ENCODE measurements around the gene ENTPD6. TPM values are rescaled to one million over a fixed set of nuclear protein-coding genes. Genes with fewer than 3 reads are reported as not detected.
A peak's percentile ranks its signal among the peaks of the same experiment; 100 is the strongest.

Gene ENTPD6
- total RNA-seq, 1 donor from 2014 or later, result 44.4 TPM

DNA sequence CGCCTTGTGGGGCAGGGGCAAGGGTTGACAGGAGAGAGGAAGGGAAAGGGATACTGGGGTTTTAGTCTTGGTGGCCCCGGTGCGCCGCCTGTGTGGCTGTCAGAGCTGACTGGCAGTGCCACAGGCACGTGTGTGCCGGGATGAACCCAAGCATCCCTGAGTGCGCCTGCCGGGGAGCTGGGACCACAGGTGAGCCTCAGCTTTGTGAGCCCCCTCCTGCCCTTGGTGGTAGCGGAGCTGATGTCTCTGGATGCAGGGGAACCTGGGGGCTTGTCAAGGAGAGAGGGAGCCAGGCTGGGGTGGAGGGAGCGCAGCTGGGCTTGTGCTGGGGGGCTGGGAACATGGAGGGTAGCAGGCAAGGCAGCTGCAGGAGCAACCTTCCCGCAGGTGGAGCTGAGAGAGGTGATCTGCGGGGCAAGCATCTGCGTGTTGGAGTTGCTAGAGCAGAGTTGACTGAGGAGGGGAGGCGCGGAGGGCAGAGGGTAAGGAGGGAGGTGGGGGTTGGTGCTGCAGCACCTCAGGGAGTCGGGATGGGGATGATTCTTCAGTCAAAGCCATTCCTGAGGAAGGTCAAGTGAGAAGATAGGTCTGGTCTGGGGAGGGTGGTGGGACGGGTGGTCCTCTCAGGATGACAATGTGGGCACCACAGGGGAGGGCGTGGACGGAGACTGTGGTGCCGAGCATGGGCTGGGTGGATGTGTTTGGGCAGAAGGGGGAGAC, 80.5 kb downstream of the ENTPD6 start:
- H3K4me3 Mint-ChIP-seq, result no peak overlapping the region
- H3K9me3 Mint-ChIP-seq, result no peaks in the 10 kb centered on the region
- DNase-seq, result peak; percentile 13
- CTCF ChIA-PET, result no interaction called here
- no peaks in the 10 kb centered on the region for H3K27me3 Mint-ChIP-seq
- H3K4me1 Mint-ChIP-seq, result peaks cover 12% of the 10 kb centered on the region
- POLR2A ChIA-PET, result no interaction called here
- intact Hi-C loops (cut with micrococcal nuclease), result no loop called here
- H3K36me3 Mint-ChIP-seq (ENCODE audit: low read depth), result peaks cover 67% of the 10 kb centered on the region
- no peak overlapping the region for H3K27ac Mint-ChIP-seq
- TF ChIP-seq, protein P1, sequence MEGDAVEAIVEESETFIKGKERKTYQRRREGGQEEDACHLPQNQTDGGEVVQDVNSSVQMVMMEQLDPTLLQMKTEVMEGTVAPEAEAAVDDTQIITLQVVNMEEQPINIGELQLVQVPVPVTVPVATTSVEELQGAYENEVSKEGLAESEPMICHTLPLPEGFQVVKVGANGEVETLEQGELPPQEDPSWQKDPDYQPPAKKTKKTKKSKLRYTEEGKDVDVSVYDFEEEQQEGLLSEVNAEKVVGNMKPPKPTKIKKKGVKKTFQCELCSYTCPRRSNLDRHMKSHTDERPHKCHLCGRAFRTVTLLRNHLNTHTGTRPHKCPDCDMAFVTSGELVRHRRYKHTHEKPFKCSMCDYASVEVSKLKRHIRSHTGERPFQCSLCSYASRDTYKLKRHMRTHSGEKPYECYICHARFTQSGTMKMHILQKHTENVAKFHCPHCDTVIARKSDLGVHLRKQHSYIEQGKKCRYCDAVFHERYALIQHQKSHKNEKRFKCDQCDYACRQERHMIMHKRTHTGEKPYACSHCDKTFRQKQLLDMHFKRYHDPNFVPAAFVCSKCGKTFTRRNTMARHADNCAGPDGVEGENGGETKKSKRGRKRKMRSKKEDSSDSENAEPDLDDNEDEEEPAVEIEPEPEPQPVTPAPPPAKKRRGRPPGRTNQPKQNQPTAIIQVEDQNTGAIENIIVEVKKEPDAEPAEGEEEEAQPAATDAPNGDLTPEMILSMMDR (IDR thresholded peaks at IDR 0.05), result no peak
- ATAC-seq (ENCODE audit: low read depth), result no peak

Other genes starting within 250 kb of the ENTPD6 start
- 0.86 and 1.0 TPM in 2 replicates for gene CST7, start 246.4 kb upstream of the ENTPD6 start, total RNA-seq
- 22.3 and 24.9 TPM in 2 replicates for gene APMAP, start 203.0 kb upstream of the ENTPD6 start, total RNA-seq
- gene ACSS1, start 137.6 kb upstream of the ENTPD6 start, total RNA-seq, result 30.5 and 34.4 TPM in 2 replicates
- gene VSX1, start 113.6 kb upstream of the ENTPD6 start, total RNA-seq, result not detected in 2 replicates
- 21.5 and 23.5 TPM in 2 replicates for gene PYGB, start 52.4 kb downstream of the ENTPD6 start, total RNA-seq
- 16.1 and 16.3 TPM in 2 replicates for gene ABHD12, start 195.1 kb downstream of the ENTPD6 start, total RNA-seq
- 2.9 and 5.4 TPM in 2 replicates for gene GINS1, start 212.0 kb downstream of the ENTPD6 start, total RNA-seq

Data from activated B cell treated with CpG ODN at 0.5 μM for 24 hours (primary cell).